H9 (cell line): ENCODE data around the gene CDC25A. TPM values are rescaled to one million over a fixed set of nuclear protein-coding genes. Genes with fewer than 3 reads are reported as not detected.
A peak's percentile ranks its signal among the peaks of the same experiment; 100 is the strongest.
"Not testable (repeated sequence)": the region's sequence is repeated elsewhere in the genome, so short reads cannot be mapped to it uniquely, and the experiment has no call there.

Experiments used
- DNase-seq: peaks from one replicate; pipeline ENCODE4 v3.0.0-alpha.2; 2017
- H2AFZ ChIP-seq: one replicate; pipeline ENCODE4 v1.6.1; 2013; ENCODE audit warnings: mild to moderate bottlenecking, low read length, control low read depth, moderate library complexity
- H2AK5ac ChIP-seq: 2 replicates; pipeline ENCODE4 v1.6.1; 2013; ENCODE audit warnings: low read length, control low read depth, mixed read lengths; ENCODE audit not compliant: insufficient read length
- H2BK120ac ChIP-seq: one replicate; pipeline ENCODE4 v1.6.1; 2013; ENCODE audit warnings: low read depth, mild to moderate bottlenecking, low read length, control low read depth, inconsistent platforms; ENCODE audit not compliant: poor library complexity, severe bottlenecking
- H2BK12ac ChIP-seq: 2 replicates; pipeline ENCODE4 v1.6.1; 2013; ENCODE audit warnings: low read length, control low read depth, mixed read lengths, low read depth; ENCODE audit not compliant: insufficient read length
- H2BK15ac ChIP-seq: 2 replicates; pipeline ENCODE4 v1.6.1; 2013; ENCODE audit warnings: low read depth, low read length, control low read depth
- H2BK20ac ChIP-seq: one replicate; pipeline ENCODE4 v1.6.1; 2013; ENCODE audit warnings: low read depth, mild to moderate bottlenecking, low read length, control low read depth, inconsistent platforms; ENCODE audit not compliant: poor library complexity, severe bottlenecking
- H2BK5ac ChIP-seq: 2 replicates; pipeline ENCODE4 v1.6.1; 2013; ENCODE audit warnings: low read length, control low read depth, mixed read lengths; ENCODE audit not compliant: insufficient read length
- H3K14ac ChIP-seq: 2 replicates; pipeline ENCODE4 v1.6.1; 2013; ENCODE audit warnings: low read length, control low read depth; ENCODE audit not compliant: insufficient read depth
- H3K18ac ChIP-seq: 2 replicates; pipeline ENCODE4 v1.6.1; 2013; ENCODE audit warnings: low read depth, mild to moderate bottlenecking, mixed read lengths, low read length, control low read depth; ENCODE audit not compliant: insufficient read length
- H3K23ac ChIP-seq: 2 replicates; pipeline ENCODE4 v1.6.1; 2013; ENCODE audit warnings: low read length, control low read depth, mixed read lengths, low read depth; ENCODE audit not compliant: insufficient read length
- H3K23me2 ChIP-seq: 2 replicates; pipeline ENCODE4 v1.6.1; 2013; ENCODE audit warnings: low read depth, mild to moderate bottlenecking, mixed read lengths, low read length, control low read depth; ENCODE audit not compliant: insufficient read length, poor library complexity, severe bottlenecking
- H3K27ac ChIP-seq: 2 replicates; pipeline ENCODE4 v1.5.1; 2013; ENCODE audit warnings: low read length, control low read depth, mixed read lengths, low read depth; ENCODE audit not compliant: insufficient read length
- H3K27me3 ChIP-seq: 2 replicates; pipeline ENCODE4 v1.6.1; 2013; ENCODE audit warnings: low read length, control low read depth, inconsistent platforms; ENCODE audit not compliant: insufficient read depth
- H3K4ac ChIP-seq: 2 replicates; pipeline ENCODE4 v1.6.1; 2013; ENCODE audit warnings: low read depth, mild to moderate bottlenecking, control low read depth, inconsistent platforms, low read length, moderate library complexity
- H3K4me1 ChIP-seq: 2 replicates; pipeline ENCODE4 v1.6.1; 2013; ENCODE audit warnings: low read length, control low read depth, inconsistent platforms; ENCODE audit not compliant: insufficient read depth
- H3K4me2 ChIP-seq: 2 replicates; pipeline ENCODE4 v1.6.1; 2013; ENCODE audit warnings: low read length, control low read depth, mixed read lengths; ENCODE audit not compliant: insufficient read length, insufficient read depth
- H3K56ac ChIP-seq: 2 replicates; pipeline ENCODE4 v1.6.1; 2013; ENCODE audit warnings: low read depth, mild to moderate bottlenecking, mixed read lengths, low read length, control low read depth; ENCODE audit not compliant: insufficient read length
- H3K79me1 ChIP-seq: 2 replicates; pipeline ENCODE4 v1.6.1; 2013; ENCODE audit warnings: low read depth, mild to moderate bottlenecking, moderate library complexity, low read length, control low read depth, inconsistent platforms; ENCODE audit not compliant: insufficient read depth, poor library complexity, severe bottlenecking
- H3K79me2 ChIP-seq: 2 replicates; pipeline ENCODE4 v1.6.1; 2013; ENCODE audit warnings: low read length, control low read depth, inconsistent platforms; ENCODE audit not compliant: insufficient read depth
- H3K9ac ChIP-seq: 2 replicates; pipeline ENCODE4 v1.6.1; 2013; ENCODE audit warnings: low read length, control low read depth, mixed read lengths; ENCODE audit not compliant: insufficient read length; ENCODE audit errors: extremely low read depth
- H3K9me3 ChIP-seq: one replicate; pipeline ENCODE4 v1.6.1; 2013; ENCODE audit warnings: low read depth, low read length, inconsistent platforms; ENCODE audit not compliant: control insufficient read depth
- H3T11ph ChIP-seq: one replicate; pipeline ENCODE4 v1.6.1; 2013; ENCODE audit warnings: mild to moderate bottlenecking, low read length, control low read depth, inconsistent platforms
- H4K20me1 ChIP-seq: one replicate; pipeline ENCODE4 v1.6.1; 2013; ENCODE audit not compliant: control insufficient read depth, insufficient read length, insufficient read depth
- H4K5ac ChIP-seq: 2 replicates; pipeline ENCODE4 v1.6.1; 2013; ENCODE audit warnings: low read depth, mild to moderate bottlenecking, mixed read lengths, low read length, control low read depth; ENCODE audit not compliant: insufficient read length
- H4K8ac ChIP-seq: replicated peaks from 2 replicates; pipeline ENCODE4 v1.6.1; 2013; ENCODE audit warnings: low read length, control low read depth, mixed read lengths, low read depth; ENCODE audit not compliant: insufficient read length
- H4K91ac ChIP-seq: 2 replicates; pipeline ENCODE4 v1.6.1; 2013; ENCODE audit warnings: low read depth, mild to moderate bottlenecking, moderate library complexity, mixed read lengths, low read length, control low read depth; ENCODE audit not compliant: insufficient read length
- H3K27ac Mint-ChIP-seq, 3 experiments: 2 replicates in 2 of 3; 3 replicates in 1 of 3; pipeline ENCODE4 v1.8.0; 2020 to 2021; ENCODE audit warnings: mixed read lengths in 3 of 3, mild to moderate bottlenecking in 1 of 3, moderate library complexity in 1 of 3
- H3K27me3 Mint-ChIP-seq: 2 replicates; pipeline ENCODE4 v1.8.0; 2021; ENCODE audit warnings: low read depth, mild to moderate bottlenecking, moderate library complexity, mixed read lengths
- H3K36me3 Mint-ChIP-seq, 3 experiments: 2 replicates in 2 of 3; 3 replicates in 1 of 3; pipeline ENCODE4 v1.8.0; 2020 to 2021; ENCODE audit warnings: low read depth in 3 of 3, mixed read lengths in 3 of 3; ENCODE audit not compliant: insufficient read depth in 1 of 3
- H3K4me1 Mint-ChIP-seq, 2 experiments: 2 replicates each; pipeline ENCODE4 v1.8.0; 2020; ENCODE audit warnings: mixed read lengths in 2 of 2
- H3K4me3 Mint-ChIP-seq, 2 experiments: 2 replicates in 1 of 2; 3 replicates in 1 of 2; pipeline ENCODE4 v1.8.0; 2020 to 2021; ENCODE audit warnings: mild to moderate bottlenecking in 2 of 2, mixed read lengths in 2 of 2, moderate library complexity in 1 of 2
- H3K9me3 Mint-ChIP-seq, 2 experiments: 2 replicates in 1 of 2; 3 replicates in 1 of 2; pipeline ENCODE4 v1.8.0; 2020; ENCODE audit warnings: mild to moderate bottlenecking in 2 of 2, mixed read lengths in 2 of 2, moderate library complexity in 1 of 2
- WGBS: extraction: QIAGEN DNeasy Blood & Tissue Kit; methylation state at CpG from one replicate; pipeline ENCODE4 v1.1.7; 2013; ENCODE audit warnings: missing lambda C conversion rate, low lambda C conversion rate, mixed read lengths; ENCODE audit not compliant: insufficient read length; ENCODE audit errors: extremely low coverage; 5-methylcytosine and 5-hydroxymethylcytosine counted together
- total RNA-seq: library from RNA; stranded (reverse); gene quantifications from 2 replicates; pipeline ENCODE4 v1.2.1, GENCODE V29; 2021
- TF ChIP-seq, protein P1 (sequence below): fragments of 200-600 bp; sonication (generic); conservative IDR thresholded peaks from 3 replicates; pipeline ENCODE4 v1.8.0; 2021; ENCODE audit warnings: antibody characterized with exemption, mild to moderate bottlenecking

CDC25A gene
- total RNA-seq, 1 experiment from 2014 or later = 83.3 TPM

DNA sequence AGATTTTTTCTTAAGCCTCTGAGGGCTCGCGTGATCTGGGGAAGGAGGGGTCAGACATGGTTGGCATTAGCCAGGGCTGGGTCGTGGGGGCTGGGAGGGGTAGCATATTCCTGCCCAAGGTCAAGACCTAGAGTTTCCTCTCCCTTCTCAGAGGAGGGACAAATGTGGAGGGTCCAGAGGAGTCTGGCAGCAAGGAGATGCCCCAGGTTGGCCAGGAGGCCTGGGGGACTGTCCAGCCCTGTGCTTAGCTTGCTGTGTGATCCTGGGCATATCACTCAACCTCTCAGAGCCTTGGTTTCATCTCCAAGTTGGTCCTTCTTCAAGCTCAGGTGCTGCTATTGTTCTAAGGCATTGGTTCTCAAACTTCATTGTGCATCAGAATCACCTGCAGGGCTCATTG is 26.0 kb upstream of the CDC25A start:
- H4K5ac ChIP-seq = no peak overlapping the region

DNA sequence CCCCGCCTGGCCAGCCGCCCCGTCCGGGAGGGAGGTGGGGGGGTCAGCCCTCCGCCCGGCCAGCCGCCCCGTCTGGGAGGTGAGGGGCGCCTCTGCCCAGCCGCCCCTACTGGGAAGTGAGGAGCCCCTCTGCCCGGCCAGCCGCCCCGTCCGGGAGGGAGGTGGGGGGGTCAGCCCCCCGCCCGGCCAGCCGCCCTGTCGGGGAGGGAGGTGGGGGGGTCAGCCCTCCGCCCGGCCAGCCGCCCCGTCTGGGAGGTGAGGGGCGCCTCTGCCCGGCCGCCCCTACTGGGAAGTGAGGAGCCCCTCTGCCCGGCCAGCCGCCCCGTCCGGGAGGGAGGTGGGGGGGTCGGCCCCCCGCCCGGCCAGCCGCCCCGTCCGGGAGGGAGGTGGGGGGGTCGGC is 23.6 kb upstream of the CDC25A start:
- H3K4ac ChIP-seq, H3K79me1 ChIP-seq, DNase-seq, H3K79me2 ChIP-seq, H3K9ac ChIP-seq, H4K8ac ChIP-seq, H2BK12ac ChIP-seq, H2AK5ac ChIP-seq, H4K20me1 ChIP-seq, H2BK120ac ChIP-seq, H2BK20ac ChIP-seq, H2BK15ac ChIP-seq, H2BK5ac ChIP-seq, H4K5ac ChIP-seq, H3K27ac Mint-ChIP-seq, H3K14ac ChIP-seq, H3K4me1 Mint-ChIP-seq, H3K27me3 ChIP-seq, H3K36me3 Mint-ChIP-seq, H3K18ac ChIP-seq, H3K23me2 ChIP-seq, H4K91ac ChIP-seq, H3K4me1 ChIP-seq, H3K56ac ChIP-seq, H3K27ac ChIP-seq, H2AFZ ChIP-seq, H3K4me2 ChIP-seq, H3K9me3 ChIP-seq, H3T11ph ChIP-seq, H3K4me3 Mint-ChIP-seq, H3K23ac ChIP-seq: not testable (repeated sequence)
- peaks cover 9 to 12% of the 10 kb centered on the region in 2 experiments for H3K9me3 Mint-ChIP-seq
- WGBS = no CpG with 5 or more reads among the region's 36 CpGs
- peaks cover 12% of the 10 kb centered on the region for H3K27me3 Mint-ChIP-seq

More for the DNA sequence above, 26.0 kb upstream of the CDC25A start:
- Histone ChIP-seq H3K9me3 (no peaks in the 10 kb centered on the region), H4K91ac (no peak overlapping the region), H4K8ac (no peak overlapping the region), H3K27ac (no peak overlapping the region), H2BK5ac (no peak overlapping the region), H2BK20ac (no peak overlapping the region), H3K4me2 (no peak overlapping the region), H3K56ac (no peak overlapping the region), H3K23me2 (no peaks in the 10 kb centered on the region), H2BK12ac (no peak overlapping the region), H3K79me1 (no peaks in the 10 kb centered on the region), H3K23ac (no peak overlapping the region), H3K4me1 (no peaks in the 10 kb centered on the region), H3K9ac (no peak overlapping the region), H3K4ac (no peak overlapping the region), H3T11ph (no peak overlapping the region), H3K79me2 (no peaks in the 10 kb centered on the region), H3K27me3 (peaks cover 2% of the 10 kb centered on the region; the same call in 1 of the 2 replicates), H2AK5ac (no peak overlapping the region), H3K18ac (no peak overlapping the region), H4K20me1 (no peaks in the 10 kb centered on the region), H2BK120ac (no peak overlapping the region), H2AFZ (no peak overlapping the region), H3K14ac (no peak overlapping the region), H2BK15ac (0 out of 2 replicates have a peak overlapping the region, but pooled peaks have one; percentile 24)
- H3K36me3 Mint-ChIP-seq = peaks cover 5 to 6% (median 5%) of the 10 kb centered on the region in 3 experiments; a peak in 5 of 7 replicates
- no peak for DNase-seq
- TF ChIP-seq, protein P1, sequence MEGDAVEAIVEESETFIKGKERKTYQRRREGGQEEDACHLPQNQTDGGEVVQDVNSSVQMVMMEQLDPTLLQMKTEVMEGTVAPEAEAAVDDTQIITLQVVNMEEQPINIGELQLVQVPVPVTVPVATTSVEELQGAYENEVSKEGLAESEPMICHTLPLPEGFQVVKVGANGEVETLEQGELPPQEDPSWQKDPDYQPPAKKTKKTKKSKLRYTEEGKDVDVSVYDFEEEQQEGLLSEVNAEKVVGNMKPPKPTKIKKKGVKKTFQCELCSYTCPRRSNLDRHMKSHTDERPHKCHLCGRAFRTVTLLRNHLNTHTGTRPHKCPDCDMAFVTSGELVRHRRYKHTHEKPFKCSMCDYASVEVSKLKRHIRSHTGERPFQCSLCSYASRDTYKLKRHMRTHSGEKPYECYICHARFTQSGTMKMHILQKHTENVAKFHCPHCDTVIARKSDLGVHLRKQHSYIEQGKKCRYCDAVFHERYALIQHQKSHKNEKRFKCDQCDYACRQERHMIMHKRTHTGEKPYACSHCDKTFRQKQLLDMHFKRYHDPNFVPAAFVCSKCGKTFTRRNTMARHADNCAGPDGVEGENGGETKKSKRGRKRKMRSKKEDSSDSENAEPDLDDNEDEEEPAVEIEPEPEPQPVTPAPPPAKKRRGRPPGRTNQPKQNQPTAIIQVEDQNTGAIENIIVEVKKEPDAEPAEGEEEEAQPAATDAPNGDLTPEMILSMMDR = no peak
- peaks cover 7 to 9% of the 10 kb centered on the region in 2 experiments for H3K9me3 Mint-ChIP-seq
- no peak overlapping the region for H3K27ac Mint-ChIP-seq
- no CpG with 5 or more reads among the region's 3 CpGs for WGBS
- peaks cover 8 to 11% of the 10 kb centered on the region in 2 experiments for H3K4me1 Mint-ChIP-seq
- H3K4me3 Mint-ChIP-seq = no peak overlapping the region
- peaks cover 12% of the 10 kb centered on the region for H3K27me3 Mint-ChIP-seq
